Spleen (tissue), 7 donors: Measurements from ENCODE around the gene PTPRM.

Experiments
- POLR2A ChIP-seq, 3 donors: fragments of 450-650 bp; IDR thresholded peaks; one replicate each; pipeline ENCODE4 v1.5.1; 2017; ENCODE audit warnings: antibody characterized with exemption in 3 of 3, mild to moderate bottlenecking in 1 of 3
- POLR2AphosphoS5 ChIP-seq, 3 donors: sonication (generic); formaldehyde crosslinking; IDR thresholded peaks; one replicate each; pipeline ENCODE4 v1.5.1; 2017; ENCODE audit warnings: antibody characterized with exemption in 3 of 3
- TF ChIP-seq, protein P1 (sequence below), 11 experiments: fragments of 200-600 bp in 7 of 11; fragments of 450-650 bp in 4 of 11; sonication (generic) in 4 of 11; IDR thresholded peaks in 8 of 11; conservative IDR thresholded peaks in 3 of 11; 1 replicate in 7 of 11; 2 replicates in 4 of 11; pipeline versions ENCODE4 v1.4.0 to v1.8.0; 2016 to 2021; ENCODE audit warnings: antibody characterized with exemption in 11 of 11, inconsistent platforms in 4 of 11, mild to moderate bottlenecking in 1 of 11
- donor health status: DM: no; HTN: no; CAD: no; lungs with moderate emphysema.
- donor health status: DM: no; HTN: no; CAD: no.
- donor health status: DM: no; HTN: no; CAD: no.

DNA sequence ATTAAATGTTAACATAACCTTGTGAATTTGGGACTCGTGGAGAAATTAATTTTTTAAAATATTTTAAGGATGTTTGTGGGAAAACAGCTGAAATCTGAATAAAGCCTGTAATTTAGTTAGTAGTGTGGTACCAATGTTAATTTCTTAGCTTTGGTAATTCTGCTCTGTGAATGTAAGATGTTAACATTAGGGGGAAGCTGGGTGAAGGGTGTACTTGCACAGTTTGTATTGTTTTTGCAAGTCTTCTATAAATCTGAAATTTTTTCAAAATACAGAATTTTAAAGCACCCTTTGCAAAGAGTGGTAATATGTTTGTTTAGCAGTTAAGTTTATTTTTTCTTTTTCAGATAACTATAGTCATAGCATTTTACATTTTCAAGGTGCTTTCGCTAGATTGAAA is 4.5 kb downstream of the PTPRM start:
- TF ChIP-seq, protein P1, sequence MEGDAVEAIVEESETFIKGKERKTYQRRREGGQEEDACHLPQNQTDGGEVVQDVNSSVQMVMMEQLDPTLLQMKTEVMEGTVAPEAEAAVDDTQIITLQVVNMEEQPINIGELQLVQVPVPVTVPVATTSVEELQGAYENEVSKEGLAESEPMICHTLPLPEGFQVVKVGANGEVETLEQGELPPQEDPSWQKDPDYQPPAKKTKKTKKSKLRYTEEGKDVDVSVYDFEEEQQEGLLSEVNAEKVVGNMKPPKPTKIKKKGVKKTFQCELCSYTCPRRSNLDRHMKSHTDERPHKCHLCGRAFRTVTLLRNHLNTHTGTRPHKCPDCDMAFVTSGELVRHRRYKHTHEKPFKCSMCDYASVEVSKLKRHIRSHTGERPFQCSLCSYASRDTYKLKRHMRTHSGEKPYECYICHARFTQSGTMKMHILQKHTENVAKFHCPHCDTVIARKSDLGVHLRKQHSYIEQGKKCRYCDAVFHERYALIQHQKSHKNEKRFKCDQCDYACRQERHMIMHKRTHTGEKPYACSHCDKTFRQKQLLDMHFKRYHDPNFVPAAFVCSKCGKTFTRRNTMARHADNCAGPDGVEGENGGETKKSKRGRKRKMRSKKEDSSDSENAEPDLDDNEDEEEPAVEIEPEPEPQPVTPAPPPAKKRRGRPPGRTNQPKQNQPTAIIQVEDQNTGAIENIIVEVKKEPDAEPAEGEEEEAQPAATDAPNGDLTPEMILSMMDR (IDR thresholded peaks at IDR 0.05 in 8 of 11, conservative IDR thresholded peaks at IDR 0.05 in 3 of 11): no peak
- no peak for TF ChIP-seq POLR2A (IDR thresholded peaks at IDR 0.05)
- TF ChIP-seq POLR2AphosphoS5 (IDR thresholded peaks at IDR 0.05): no peak
